Measurements from ENCODE around the gene GEMIN2. TPM values are rescaled to one million over a fixed set of nuclear protein-coding genes. Genes with fewer than 3 reads are reported as not detected.

The GEMIN2 gene
- total and polyA plus RNA-seq, 2 donors (not counting 3 experiments of a cell fraction or from before 2014, with no cell fraction given) = 14.3 to 19.5 TPM

GRCh38 chr14:39138440-39138839 lies 24.3 kb downstream of the GEMIN2 start:
- no peaks in the 10 kb centered on the region for H3K27me3 ChIP-seq (ENCODE audit: control insufficient read depth in 2 of 2, insufficient read depth in 2 of 2, low read length in 2 of 2)
- BruUV-seq (replicated peaks) = no TSS peak
- H3K9me3 ChIP-seq (replicated peaks; ENCODE audit: control insufficient read depth, insufficient read depth, low read length) = no peaks in the 10 kb centered on the region
- H3K79me2 ChIP-seq (ENCODE audit: control insufficient read depth, insufficient read depth, low read length) = no peaks in the 10 kb centered on the region
- peaks cover 2 to 6% of the 10 kb centered on the region in 2 experiments for H3K36me3 ChIP-seq (ENCODE audit: control insufficient read depth in 2 of 2, extremely low read depth in 1 of 2, insufficient read depth in 2 of 2, low read length in 2 of 2)
- dilution Hi-C loops (cut with MboI; ENCODE audit: extremely low pct_ligation_motif_present, low sequenced_read_pairs) = no loop called here
- no peak overlapping the region for H3K27ac ChIP-seq (ENCODE audit: insufficient read depth, low read depth, low read length)
- no peak overlapping the region for H3K9ac ChIP-seq (replicated peaks; ENCODE audit: extremely low read depth, insufficient read depth, low read length)
- H3K4me1 ChIP-seq (ENCODE audit: control insufficient read depth, extremely low read depth, insufficient read depth, low read length) = no peaks in the 10 kb centered on the region
- ChIA-PET POLR2A (no interaction called here), CTCF (interaction anchor here (1.4 kb wide), 1 partner anchor 15 kb away, joined by 4 read pairs; no protein-coding TSS in a partner anchor)
- FAIRE-seq = no peak
- no peak overlapping the region for H3K4me3 ChIP-seq (replicated peaks in 1 of 3; ENCODE audit: insufficient read depth in 1 of 3, low read depth in 1 of 3, low read length in 3 of 3)
- no peak overlapping the region for H2AFZ ChIP-seq (ENCODE audit: low read depth, low read length)
- no peak overlapping the region for H3K4me2 ChIP-seq (ENCODE audit: insufficient read depth, low read length)
- no peak for DNase-seq (ENCODE audit: low read depth, low spot score)
- no peaks in the 10 kb centered on the region for H3K9me1 ChIP-seq (replicated peaks; ENCODE audit: control insufficient read depth, extremely low read depth, insufficient read depth, low read length)
- intact Hi-C loops (cut with micrococcal nuclease) = no loop called here
- no peaks in the 10 kb centered on the region for H4K20me1 ChIP-seq (replicated peaks; ENCODE audit: control insufficient read depth, extremely low read depth, insufficient read depth, low read length)
- TF ChIP-seq POLR2AphosphoS5 (IDR thresholded peaks at IDR 0.05; ENCODE audit: insufficient read depth, low read depth, low read length) = no peak
- no peak for TF ChIP-seq JUN (IDR thresholded peaks at IDR 0.05; ENCODE audit: borderline replicate concordance, insufficient read depth, insufficient read length, low read depth)
- TF ChIP-seq MAX (IDR thresholded peaks at IDR 0.05; ENCODE audit: insufficient read depth, insufficient read length) = no peak
- TF ChIP-seq MYC (IDR thresholded peaks at IDR 0.05; ENCODE audit: low read depth, low read length) = no peak
- no peak for TF ChIP-seq EZH2 (IDR thresholded peaks at IDR 0.05; ENCODE audit: borderline replicate concordance, low read depth, low read length, severe bottlenecking)
- TF ChIP-seq, protein P1, sequence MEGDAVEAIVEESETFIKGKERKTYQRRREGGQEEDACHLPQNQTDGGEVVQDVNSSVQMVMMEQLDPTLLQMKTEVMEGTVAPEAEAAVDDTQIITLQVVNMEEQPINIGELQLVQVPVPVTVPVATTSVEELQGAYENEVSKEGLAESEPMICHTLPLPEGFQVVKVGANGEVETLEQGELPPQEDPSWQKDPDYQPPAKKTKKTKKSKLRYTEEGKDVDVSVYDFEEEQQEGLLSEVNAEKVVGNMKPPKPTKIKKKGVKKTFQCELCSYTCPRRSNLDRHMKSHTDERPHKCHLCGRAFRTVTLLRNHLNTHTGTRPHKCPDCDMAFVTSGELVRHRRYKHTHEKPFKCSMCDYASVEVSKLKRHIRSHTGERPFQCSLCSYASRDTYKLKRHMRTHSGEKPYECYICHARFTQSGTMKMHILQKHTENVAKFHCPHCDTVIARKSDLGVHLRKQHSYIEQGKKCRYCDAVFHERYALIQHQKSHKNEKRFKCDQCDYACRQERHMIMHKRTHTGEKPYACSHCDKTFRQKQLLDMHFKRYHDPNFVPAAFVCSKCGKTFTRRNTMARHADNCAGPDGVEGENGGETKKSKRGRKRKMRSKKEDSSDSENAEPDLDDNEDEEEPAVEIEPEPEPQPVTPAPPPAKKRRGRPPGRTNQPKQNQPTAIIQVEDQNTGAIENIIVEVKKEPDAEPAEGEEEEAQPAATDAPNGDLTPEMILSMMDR (IDR thresholded peaks at IDR 0.05; ENCODE audit: extremely low read depth in 1 of 2, insufficient read depth in 1 of 2, low read depth in 1 of 2, low read length in 2 of 2) = no peak
- no peak for TF ChIP-seq POLR2A (IDR thresholded peaks at IDR 0.05; ENCODE audit: low read depth, low read length)
- no peak for TF ChIP-seq FOS (IDR thresholded peaks at IDR 0.05; ENCODE audit: borderline replicate concordance, insufficient read depth, low read length)
- TF ChIP-seq GATA2 (IDR thresholded peaks at IDR 0.05; ENCODE audit: insufficient read depth, insufficient read length, low read depth, low read length) = no peak

Data from endothelial cell of umbilical vein (primary cell).